Measurements from ENCODE around the gene CAMK2B. TPM values are rescaled to one million over a fixed set of nuclear protein-coding genes. Genes with fewer than 3 reads are reported as not detected.

Gene CAMK2B
- polyA plus RNA-seq, 1 donor (not counting 4 experiments of a cell fraction or from before 2014, with no cell fraction given): 0.25 TPM

- Histone ChIP-seq H3K27me3 (ENCODE audit: control insufficient read depth, extremely low read depth, insufficient read depth, low read length) (peaks cover 1% of the 10 kb centered on the region), H3K27ac (ENCODE audit: control insufficient read depth, insufficient read depth, low read length) (no peak overlapping the region), H3K79me2 (ENCODE audit: control insufficient read depth, insufficient read depth, low read length) (no peaks in the 10 kb centered on the region), H3K9me3 (ENCODE audit: control insufficient read depth, low read depth, low read length) (no peaks in the 10 kb centered on the region), H3K4me2 (ENCODE audit: control insufficient read depth, extremely low read depth, insufficient read depth, low read depth, low read length) (no peak overlapping the region), H3K36me3 (ENCODE audit: control insufficient read depth in 2 of 2, extremely low read depth in 1 of 2, insufficient read depth in 2 of 2, low read length in 2 of 2) (no peaks in the 10 kb centered on the region), H3K9ac (ENCODE audit: control insufficient read depth, extremely low read depth, insufficient read depth, low read length) (no peak overlapping the region), H4K20me1 (ENCODE audit: control insufficient read depth, extremely low read depth, insufficient read depth, low read length) (no peaks in the 10 kb centered on the region), H3K4me1 (ENCODE audit: control insufficient read depth, extremely low read depth, insufficient read depth, low read length) (no peaks in the 10 kb centered on the region), H3K4me3 (ENCODE audit: control insufficient read depth in 2 of 3, extremely low read depth in 1 of 3, insufficient read depth in 2 of 3, low read depth in 1 of 3, low read length in 3 of 3) (no peak overlapping the region), H3K9me1 (ENCODE audit: control insufficient read depth, extremely low read depth, insufficient read depth, low read length) (no peaks in the 10 kb centered on the region), H2AFZ (ENCODE audit: control insufficient read depth, low read length) (no peak overlapping the region)
- no peak for DNase-seq (ENCODE audit: low read depth, low spot score)
- dilution Hi-C loops (cut with MboI; ENCODE audit: extremely low pct_ligation_motif_present, low sequenced_read_pairs): no loop called here
- no peak for TF ChIP-seq EZH2 (IDR thresholded peaks at IDR 0.05; ENCODE audit: low read length)
- TF ChIP-seq, protein P1, sequence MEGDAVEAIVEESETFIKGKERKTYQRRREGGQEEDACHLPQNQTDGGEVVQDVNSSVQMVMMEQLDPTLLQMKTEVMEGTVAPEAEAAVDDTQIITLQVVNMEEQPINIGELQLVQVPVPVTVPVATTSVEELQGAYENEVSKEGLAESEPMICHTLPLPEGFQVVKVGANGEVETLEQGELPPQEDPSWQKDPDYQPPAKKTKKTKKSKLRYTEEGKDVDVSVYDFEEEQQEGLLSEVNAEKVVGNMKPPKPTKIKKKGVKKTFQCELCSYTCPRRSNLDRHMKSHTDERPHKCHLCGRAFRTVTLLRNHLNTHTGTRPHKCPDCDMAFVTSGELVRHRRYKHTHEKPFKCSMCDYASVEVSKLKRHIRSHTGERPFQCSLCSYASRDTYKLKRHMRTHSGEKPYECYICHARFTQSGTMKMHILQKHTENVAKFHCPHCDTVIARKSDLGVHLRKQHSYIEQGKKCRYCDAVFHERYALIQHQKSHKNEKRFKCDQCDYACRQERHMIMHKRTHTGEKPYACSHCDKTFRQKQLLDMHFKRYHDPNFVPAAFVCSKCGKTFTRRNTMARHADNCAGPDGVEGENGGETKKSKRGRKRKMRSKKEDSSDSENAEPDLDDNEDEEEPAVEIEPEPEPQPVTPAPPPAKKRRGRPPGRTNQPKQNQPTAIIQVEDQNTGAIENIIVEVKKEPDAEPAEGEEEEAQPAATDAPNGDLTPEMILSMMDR (optimal IDR thresholded peaks at IDR 0.05 in 1 of 3, IDR thresholded peaks at IDR 0.05 in 1 of 3, conservative IDR thresholded peaks at IDR 0.05 in 1 of 3; ENCODE audit: extremely low read depth in 1 of 3, insufficient read depth in 2 of 3, low read length in 3 of 3): no peak
- no peak for FAIRE-seq
These were observed 37.7 kb downstream of the CAMK2B start for GRCh38 chr7:44287488-44288380.

DNA sequence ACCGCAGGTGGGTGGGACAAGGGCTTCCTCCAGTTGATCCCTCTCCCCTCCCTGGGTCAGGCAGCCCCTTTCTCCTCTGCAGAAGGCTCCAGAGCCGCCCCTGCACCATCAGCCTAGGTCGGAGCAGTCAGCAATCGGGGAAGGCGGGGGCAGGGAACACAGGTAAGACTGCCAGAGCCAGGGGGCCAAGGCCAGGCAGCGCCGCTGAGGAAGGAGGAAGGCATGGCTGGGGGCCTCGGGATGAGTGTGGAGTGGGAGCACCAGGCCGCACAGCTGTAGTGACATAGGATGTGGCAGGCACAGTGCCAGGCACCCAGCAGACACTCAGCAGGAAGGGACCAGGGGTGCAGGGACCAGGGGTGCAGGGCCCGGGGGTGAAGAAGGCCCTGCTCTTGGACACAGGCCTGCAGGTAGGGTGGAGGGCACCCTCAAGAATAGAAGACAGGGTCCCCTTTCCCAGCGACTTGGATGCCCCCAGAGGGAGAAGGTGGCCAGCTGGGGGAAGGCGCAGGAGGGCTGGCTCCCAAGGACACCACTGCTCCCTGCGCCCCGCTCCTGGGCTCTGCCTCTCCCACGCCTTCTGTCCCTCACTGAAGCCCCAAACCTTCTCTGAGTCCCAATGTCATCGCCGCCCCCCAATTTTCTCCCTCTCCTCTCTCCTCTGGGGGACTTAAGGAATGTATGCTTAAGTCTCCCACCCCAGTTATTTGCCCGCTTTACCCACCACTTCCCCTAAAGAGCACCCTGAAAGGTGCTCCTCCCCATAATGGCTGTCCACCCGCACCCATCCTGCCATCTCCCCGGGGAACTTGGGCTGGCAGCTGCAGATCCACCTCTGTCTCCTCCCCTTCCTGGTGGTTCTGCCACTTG is 38.5 kb downstream of the CAMK2B start:
- Histone ChIP-seq H3K36me3 (ENCODE audit: control insufficient read depth in 2 of 2, extremely low read depth in 1 of 2, insufficient read depth in 2 of 2, low read length in 2 of 2) (no peaks in the 10 kb centered on the region), H3K27ac (ENCODE audit: control insufficient read depth, insufficient read depth, low read length) (no peak overlapping the region), H3K4me2 (ENCODE audit: control insufficient read depth, extremely low read depth, insufficient read depth, low read depth, low read length) (no peak overlapping the region), H3K9ac (ENCODE audit: control insufficient read depth, extremely low read depth, insufficient read depth, low read length) (no peak overlapping the region), H3K4me1 (ENCODE audit: control insufficient read depth, extremely low read depth, insufficient read depth, low read length) (no peaks in the 10 kb centered on the region), H3K4me3 (ENCODE audit: control insufficient read depth in 2 of 3, extremely low read depth in 1 of 3, insufficient read depth in 2 of 3, low read depth in 1 of 3, low read length in 3 of 3) (no peak overlapping the region), H3K27me3 (ENCODE audit: control insufficient read depth, extremely low read depth, insufficient read depth, low read length) (no peaks in the 10 kb centered on the region), H3K9me1 (ENCODE audit: control insufficient read depth, extremely low read depth, insufficient read depth, low read length) (no peaks in the 10 kb centered on the region), H3K9me3 (ENCODE audit: control insufficient read depth, low read depth, low read length) (no peaks in the 10 kb centered on the region), H4K20me1 (ENCODE audit: control insufficient read depth, extremely low read depth, insufficient read depth, low read length) (no peaks in the 10 kb centered on the region), H3K79me2 (ENCODE audit: control insufficient read depth, insufficient read depth, low read length) (no peaks in the 10 kb centered on the region), H2AFZ (ENCODE audit: control insufficient read depth, low read length) (no peak overlapping the region)
- no peak for FAIRE-seq
- DNase-seq (ENCODE audit: low read depth, low spot score): no peak
- TF ChIP-seq, protein P1 (optimal IDR thresholded peaks at IDR 0.05 in 1 of 3, IDR thresholded peaks at IDR 0.05 in 1 of 3, conservative IDR thresholded peaks at IDR 0.05 in 1 of 3; ENCODE audit: extremely low read depth in 1 of 3, insufficient read depth in 2 of 3, low read length in 3 of 3): no peak
- no peak for TF ChIP-seq EZH2 (IDR thresholded peaks at IDR 0.05; ENCODE audit: low read length)
- dilution Hi-C loops (cut with MboI; ENCODE audit: extremely low pct_ligation_motif_present, low sequenced_read_pairs): no loop called here
